ENCODE data around the gene SYNE2. TPM values are rescaled to one million over a fixed set of nuclear protein-coding genes. Genes with fewer than 3 reads are reported as not detected.

The SYNE2 gene
- polyA plus RNA-seq, 1 donor from 2014 or later = 82.3 TPM

DNA sequence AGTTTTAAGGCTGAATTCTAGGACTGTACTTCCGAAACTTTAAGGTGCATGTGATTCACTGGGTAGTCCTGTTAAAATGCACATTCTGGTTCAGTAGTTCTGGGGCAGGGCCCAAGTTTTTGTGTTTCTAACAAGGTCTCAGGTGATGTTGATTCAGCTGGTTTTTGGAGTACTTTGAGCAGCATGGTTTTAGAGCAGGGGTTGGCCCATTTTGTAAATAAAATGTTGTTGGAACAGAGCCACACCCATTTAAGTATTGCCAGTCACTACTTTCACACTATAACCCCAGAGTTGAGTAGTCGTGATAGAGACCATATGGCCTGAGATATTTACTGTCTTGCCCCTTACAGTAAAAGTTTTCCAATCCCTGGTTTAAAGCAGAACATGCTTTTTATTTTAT is 111.3 kb downstream of the SYNE2 start:
- no peak overlapping the region for H3K9ac ChIP-seq (ENCODE audit: low read length)

DNA sequence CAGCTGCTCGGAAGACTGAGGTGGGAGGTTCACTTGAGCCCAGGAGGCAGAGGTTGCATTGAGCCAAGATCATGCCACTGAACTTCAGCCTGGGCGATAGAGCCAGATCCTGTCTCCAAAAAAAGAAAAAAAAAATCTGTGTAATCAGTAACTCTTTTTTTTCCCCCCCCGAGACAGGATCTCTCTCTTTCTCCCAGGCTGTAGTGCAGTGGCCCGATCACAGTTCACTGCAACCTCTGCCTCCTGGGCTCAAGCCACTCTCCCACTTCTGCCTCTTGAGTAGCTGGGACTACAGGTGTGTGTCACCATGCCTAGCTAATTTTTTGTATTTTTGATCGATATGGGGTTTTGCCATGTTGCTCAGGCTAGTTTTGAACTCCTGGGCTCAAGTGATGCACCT is 113.6 kb downstream of the SYNE2 start:
- Histone ChIP-seq H3K9ac (ENCODE audit: low read length) (no peak overlapping the region), H3K4me3 (ENCODE audit: low read length) (no peak overlapping the region), H3K36me3 (ENCODE audit: insufficient read depth, low read length) (no peaks in the 10 kb centered on the region), H3K9me2 (ENCODE audit: insufficient read depth, low read length) (no peaks in the 10 kb centered on the region), H2AFZ (ENCODE audit: low read depth, low read length) (no peak overlapping the region), H3K79me2 (replicated peaks; ENCODE audit: insufficient read depth, low read length) (no peaks in the 10 kb centered on the region), H3F3A (ENCODE audit: insufficient read depth, low read length, poor library complexity, severe bottlenecking) (no peaks in the 10 kb centered on the region), H3K4me2 (ENCODE audit: low read length) (no peak overlapping the region), H3K27ac (ENCODE audit: low read length) (no peak overlapping the region), H4K20me1 (ENCODE audit: insufficient read depth) (no peaks in the 10 kb centered on the region), H3K9me3 (ENCODE audit: low read length) (no peaks in the 10 kb centered on the region), H3K27me3 (ENCODE audit: insufficient read depth, low read depth, low read length) (no peaks in the 10 kb centered on the region)
- no peak for TF ChIP-seq EP300 (conservative IDR thresholded peaks at IDR 0.05; ENCODE audit: poor library complexity, severe bottlenecking)
- no peak for TF ChIP-seq TAF1 (IDR thresholded peaks at IDR 0.05; ENCODE audit: low read depth)
- TF ChIP-seq RAD21 (conservative IDR thresholded peaks at IDR 0.05) = no peak
- TF ChIP-seq, protein P1, sequence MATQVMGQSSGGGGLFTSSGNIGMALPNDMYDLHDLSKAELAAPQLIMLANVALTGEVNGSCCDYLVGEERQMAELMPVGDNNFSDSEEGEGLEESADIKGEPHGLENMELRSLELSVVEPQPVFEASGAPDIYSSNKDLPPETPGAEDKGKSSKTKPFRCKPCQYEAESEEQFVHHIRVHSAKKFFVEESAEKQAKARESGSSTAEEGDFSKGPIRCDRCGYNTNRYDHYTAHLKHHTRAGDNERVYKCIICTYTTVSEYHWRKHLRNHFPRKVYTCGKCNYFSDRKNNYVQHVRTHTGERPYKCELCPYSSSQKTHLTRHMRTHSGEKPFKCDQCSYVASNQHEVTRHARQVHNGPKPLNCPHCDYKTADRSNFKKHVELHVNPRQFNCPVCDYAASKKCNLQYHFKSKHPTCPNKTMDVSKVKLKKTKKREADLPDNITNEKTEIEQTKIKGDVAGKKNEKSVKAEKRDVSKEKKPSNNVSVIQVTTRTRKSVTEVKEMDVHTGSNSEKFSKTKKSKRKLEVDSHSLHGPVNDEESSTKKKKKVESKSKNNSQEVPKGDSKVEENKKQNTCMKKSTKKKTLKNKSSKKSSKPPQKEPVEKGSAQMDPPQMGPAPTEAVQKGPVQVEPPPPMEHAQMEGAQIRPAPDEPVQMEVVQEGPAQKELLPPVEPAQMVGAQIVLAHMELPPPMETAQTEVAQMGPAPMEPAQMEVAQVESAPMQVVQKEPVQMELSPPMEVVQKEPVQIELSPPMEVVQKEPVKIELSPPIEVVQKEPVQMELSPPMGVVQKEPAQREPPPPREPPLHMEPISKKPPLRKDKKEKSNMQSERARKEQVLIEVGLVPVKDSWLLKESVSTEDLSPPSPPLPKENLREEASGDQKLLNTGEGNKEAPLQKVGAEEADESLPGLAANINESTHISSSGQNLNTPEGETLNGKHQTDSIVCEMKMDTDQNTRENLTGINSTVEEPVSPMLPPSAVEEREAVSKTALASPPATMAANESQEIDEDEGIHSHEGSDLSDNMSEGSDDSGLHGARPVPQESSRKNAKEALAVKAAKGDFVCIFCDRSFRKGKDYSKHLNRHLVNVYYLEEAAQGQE (IDR thresholded peaks at IDR 0.05; ENCODE audit: borderline replicate concordance) = no peak
- TF ChIP-seq, protein P2, sequence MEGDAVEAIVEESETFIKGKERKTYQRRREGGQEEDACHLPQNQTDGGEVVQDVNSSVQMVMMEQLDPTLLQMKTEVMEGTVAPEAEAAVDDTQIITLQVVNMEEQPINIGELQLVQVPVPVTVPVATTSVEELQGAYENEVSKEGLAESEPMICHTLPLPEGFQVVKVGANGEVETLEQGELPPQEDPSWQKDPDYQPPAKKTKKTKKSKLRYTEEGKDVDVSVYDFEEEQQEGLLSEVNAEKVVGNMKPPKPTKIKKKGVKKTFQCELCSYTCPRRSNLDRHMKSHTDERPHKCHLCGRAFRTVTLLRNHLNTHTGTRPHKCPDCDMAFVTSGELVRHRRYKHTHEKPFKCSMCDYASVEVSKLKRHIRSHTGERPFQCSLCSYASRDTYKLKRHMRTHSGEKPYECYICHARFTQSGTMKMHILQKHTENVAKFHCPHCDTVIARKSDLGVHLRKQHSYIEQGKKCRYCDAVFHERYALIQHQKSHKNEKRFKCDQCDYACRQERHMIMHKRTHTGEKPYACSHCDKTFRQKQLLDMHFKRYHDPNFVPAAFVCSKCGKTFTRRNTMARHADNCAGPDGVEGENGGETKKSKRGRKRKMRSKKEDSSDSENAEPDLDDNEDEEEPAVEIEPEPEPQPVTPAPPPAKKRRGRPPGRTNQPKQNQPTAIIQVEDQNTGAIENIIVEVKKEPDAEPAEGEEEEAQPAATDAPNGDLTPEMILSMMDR (IDR thresholded peaks at IDR 0.05; ENCODE audit: poor library complexity, severe bottlenecking) = no peak
- TF ChIP-seq MXI1 (conservative IDR thresholded peaks at IDR 0.05; ENCODE audit: poor library complexity, severe bottlenecking) = no peak
- TF ChIP-seq POLR2AphosphoS5 (IDR thresholded peaks at IDR 0.05) = no peak
- TF ChIP-seq EZH2 (IDR thresholded peaks at IDR 0.05; ENCODE audit: borderline replicate concordance, insufficient read depth, low read length, poor library complexity, severe bottlenecking) = no peak
- no peak for TF ChIP-seq SMC3 (conservative IDR thresholded peaks at IDR 0.05; ENCODE audit: poor library complexity)

More for the DNA sequence above, 111.3 kb downstream of the SYNE2 start:
- TF ChIP-seq TAF1 (IDR thresholded peaks at IDR 0.05; ENCODE audit: low read depth) (no peak), EP300 (conservative IDR thresholded peaks at IDR 0.05; ENCODE audit: poor library complexity, severe bottlenecking) (no peak), POLR2AphosphoS5 (IDR thresholded peaks at IDR 0.05) (no peak)
- TF ChIP-seq, protein P1 (IDR thresholded peaks at IDR 0.05; ENCODE audit: borderline replicate concordance) = no peak
- TF ChIP-seq, protein P2 (IDR thresholded peaks at IDR 0.05; ENCODE audit: poor library complexity, severe bottlenecking) = no peak
- H3K27ac ChIP-seq (ENCODE audit: low read length) = no peak overlapping the region
- no peaks in the 10 kb centered on the region for H3K79me2 ChIP-seq (replicated peaks; ENCODE audit: insufficient read depth, low read length)
- H3F3A ChIP-seq (ENCODE audit: insufficient read depth, low read length, poor library complexity, severe bottlenecking) = no peaks in the 10 kb centered on the region
- no peaks in the 10 kb centered on the region for H3K27me3 ChIP-seq (ENCODE audit: insufficient read depth, low read depth, low read length)
- no peaks in the 10 kb centered on the region for H3K36me3 ChIP-seq (ENCODE audit: insufficient read depth, low read length)
- no peak overlapping the region for H3K4me3 ChIP-seq (ENCODE audit: low read length)
- H3K9me2 ChIP-seq (ENCODE audit: insufficient read depth, low read length) = no peaks in the 10 kb centered on the region
- no peak overlapping the region for H2AFZ ChIP-seq (ENCODE audit: low read depth, low read length)
- no peaks in the 10 kb centered on the region for H4K20me1 ChIP-seq (ENCODE audit: insufficient read depth)
- no peak overlapping the region for H3K4me2 ChIP-seq (ENCODE audit: low read length)
- no peaks in the 10 kb centered on the region for H3K9me3 ChIP-seq (ENCODE audit: low read length)

Data from neural cell (in vitro differentiated cells).